HG03571 (cell line): ENCODE measurements around the gene CPNE1.

Source experiments
- ATAC-seq: cut with Tn5 transposase; IDR thresholded peaks from one replicate; pipeline ENCODE4 v1.9.1; 2021; ENCODE audit not compliant: unreplicated experiment

CPNE1 gene

GRCh38 chr20:35654415-35654814 is 10.3 kb downstream of the CPNE1 start:
- no peak for ATAC-seq

DNA sequence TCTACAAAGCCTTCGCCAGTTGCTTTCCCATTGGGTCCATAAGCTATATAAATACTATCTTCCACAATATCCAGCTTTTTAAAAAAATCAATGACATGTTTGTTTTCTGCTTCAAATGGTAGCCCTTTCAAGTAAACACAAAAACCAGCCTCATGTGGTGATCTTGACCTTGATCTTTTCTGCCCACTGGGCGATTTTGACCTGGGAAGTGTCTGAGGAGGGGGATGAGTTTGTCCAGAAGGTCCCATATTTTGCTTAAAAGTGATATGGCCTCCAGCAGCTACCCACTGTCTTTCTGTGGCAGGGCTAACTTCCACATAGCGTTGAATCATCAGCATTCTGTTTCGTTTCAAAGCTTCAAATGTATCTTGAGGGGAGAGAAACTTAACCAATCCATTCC is 10.8 kb downstream of the CPNE1 start:
- ATAC-seq: no peak

GRCh38 chr20:35653430-35653734 is 11.3 kb downstream of the CPNE1 start:
- ATAC-seq: no peak

DNA sequence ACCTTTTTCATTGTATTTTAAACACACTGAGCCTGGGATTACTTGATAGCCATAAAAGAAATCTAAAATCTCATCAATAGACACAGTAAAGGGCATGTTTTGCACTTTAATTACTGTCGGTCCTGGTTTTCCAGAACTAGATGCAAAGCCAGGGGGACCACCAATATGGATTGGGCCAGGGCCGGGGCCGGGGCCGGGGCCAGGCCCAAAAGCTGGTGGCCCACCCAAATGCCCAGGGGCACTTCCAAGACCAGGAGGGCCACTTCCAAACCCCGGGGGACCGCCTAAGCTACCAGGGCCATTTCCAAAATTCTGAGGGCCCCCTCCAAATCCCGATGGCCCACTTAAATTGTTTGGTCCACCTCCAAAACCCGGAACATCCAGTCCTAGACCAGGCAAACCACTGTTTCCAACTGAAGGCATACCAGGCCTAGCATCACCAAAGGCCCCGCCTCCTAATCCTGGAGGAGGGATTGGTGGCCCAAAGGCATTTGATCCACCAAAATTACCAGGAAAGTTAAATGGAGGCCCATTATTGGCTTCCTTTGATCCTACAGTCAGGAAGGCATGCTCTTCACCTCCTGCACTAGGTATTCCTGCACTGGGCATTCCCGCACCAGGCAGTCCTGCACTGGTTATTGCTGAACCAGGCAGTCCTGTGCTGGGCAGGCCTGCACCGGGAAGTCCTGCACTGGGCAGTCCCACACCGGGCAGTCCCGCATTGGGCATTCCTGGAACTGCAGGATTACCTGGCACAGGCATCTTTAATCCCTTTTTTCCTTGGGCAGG is 11.9 kb downstream of the CPNE1 start:
- no peak for ATAC-seq

DNA sequence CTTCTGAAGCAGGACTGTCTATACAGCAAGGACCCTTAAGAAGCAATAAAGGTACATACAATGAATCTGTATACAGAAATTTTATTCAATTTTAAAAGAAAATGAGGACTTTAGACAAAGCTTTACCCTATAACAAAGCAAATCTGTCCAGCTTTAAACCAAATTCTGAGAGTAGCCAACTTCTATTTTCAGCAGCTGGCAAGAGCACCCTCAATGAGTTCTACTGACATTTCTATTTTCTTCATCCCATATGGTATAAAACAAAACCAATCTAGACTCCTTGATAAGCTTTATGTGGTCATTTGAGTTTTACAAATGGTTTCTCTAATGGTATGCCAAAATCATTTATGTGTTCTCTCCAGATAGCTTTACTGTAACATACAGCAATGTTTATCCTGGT is 12.7 kb downstream of the CPNE1 start:
- ATAC-seq: no peak

DNA sequence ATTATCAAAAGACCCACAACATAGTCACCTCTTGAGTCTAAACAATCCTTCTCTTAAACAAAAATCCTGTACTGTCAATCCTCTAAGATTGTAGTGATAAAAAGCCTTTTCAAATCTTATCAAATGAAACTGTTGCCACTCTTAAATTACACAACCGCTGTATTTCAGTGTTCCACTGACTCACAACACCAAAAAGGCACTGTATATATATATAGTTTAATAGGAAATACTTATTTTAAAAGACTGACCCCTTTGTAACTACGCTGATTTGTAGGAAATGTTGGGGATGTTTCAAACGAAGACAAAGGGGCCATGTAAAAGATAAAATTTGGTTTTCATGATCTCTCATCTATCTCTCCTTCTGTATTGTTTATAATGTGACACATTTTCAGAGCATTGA is 14.1 kb downstream of the CPNE1 start:
- no peak for ATAC-seq

DNA sequence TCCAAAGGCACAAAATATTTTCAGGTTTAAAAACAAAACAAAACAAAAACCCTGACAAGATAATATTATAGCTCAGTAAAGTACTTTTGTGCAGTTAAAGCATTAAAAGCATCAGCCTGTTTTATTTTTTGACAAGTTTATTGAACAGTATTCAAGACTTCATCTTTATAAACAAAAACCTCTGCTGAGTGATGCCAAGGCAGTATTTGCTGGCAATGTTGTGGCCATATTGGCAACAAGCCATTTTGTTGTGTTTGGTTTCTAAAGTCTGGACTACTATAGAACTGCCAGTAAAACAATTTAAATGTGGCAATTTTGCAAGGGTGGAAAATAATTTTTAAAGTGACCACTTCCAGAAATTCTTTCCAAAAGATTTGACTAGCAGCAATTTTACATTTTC is 15.9 kb downstream of the CPNE1 start:
- no peak for ATAC-seq

- no peak for ATAC-seq
These were observed 19.9 kb downstream of the CPNE1 start for GRCh38 chr20:35644806-35645205.

- ATAC-seq: no peak
These were observed 21.7 kb downstream of the CPNE1 start for GRCh38 chr20:35643045-35643444.

DNA sequence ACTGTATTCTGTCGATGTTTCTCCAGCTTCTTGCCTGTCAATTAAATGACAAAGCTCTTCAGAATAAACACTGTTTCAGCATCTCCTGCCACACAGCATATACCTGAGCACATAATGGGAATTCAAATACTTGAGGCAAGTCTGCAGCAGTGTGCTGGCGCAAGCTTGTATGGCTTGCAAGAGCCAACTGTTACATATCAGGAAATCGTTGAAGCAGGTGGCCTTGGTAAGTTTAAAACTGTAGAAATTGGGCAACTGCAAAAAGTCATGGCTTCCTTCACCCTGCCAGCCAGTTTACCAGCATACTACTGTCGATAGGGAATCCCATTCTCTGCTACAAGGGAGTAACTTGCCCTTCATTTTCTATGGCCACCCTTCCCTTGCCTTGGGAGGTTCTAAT is 23.0 kb downstream of the CPNE1 start:
- ATAC-seq: no peak

DNA sequence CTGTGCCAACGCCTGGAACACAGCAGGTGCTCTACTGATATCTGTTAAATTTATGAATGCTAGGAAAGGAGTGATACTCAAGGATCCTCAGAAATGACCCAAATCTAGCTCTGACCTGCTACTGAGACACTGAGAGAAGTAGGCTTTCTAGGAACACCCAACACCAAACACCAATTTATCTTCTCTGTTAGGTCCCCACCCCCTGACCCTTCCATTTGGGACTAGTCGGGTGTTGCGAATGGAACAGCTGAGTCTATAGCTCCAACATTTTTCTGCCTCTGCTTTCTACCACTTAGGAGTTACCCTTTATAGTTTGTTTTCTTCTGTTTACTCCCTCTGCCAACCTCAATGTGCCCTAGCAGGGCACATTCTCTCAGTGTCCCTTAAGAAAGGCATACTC is 24.0 kb downstream of the CPNE1 start:
- no peak for ATAC-seq

DNA sequence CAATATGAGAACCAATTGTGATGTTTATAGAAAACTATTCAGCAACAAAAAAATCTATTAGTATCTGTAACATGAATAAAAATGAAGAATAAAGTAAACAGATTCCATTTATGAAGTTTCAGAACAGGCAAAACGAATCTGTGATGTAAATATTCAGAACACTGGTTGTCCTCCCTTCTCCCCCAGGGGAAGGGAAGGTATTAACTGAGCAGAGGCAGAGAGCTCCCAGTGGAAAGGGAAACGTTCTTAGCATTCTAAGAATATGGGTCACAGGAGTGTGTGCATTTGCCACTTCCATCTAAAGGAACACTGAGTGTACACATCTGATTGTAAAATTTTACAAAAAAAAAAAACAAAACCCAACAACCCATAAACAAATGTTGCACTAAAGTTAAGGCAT is 25.9 kb downstream of the CPNE1 start:
- no peak for ATAC-seq

DNA sequence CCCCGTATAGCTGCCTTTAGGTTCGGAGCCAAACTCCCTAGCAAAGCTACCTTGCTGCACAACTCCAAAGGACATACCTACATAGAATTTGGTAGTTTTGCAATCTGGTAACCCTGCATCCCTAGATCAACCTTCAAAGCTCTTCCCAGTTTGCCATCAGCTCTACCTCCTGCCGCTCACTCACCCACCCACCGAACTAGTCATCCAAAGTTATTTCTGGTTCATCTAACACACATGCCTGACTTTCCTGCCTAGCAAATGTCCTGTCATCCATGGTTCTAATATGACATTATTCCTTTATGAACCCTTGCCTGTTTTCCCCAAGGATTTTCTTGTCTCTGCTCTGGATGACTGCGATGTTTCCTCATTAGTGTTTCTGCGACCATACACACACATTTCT is 27.4 kb downstream of the CPNE1 start:
- ATAC-seq: no peak

GRCh38 chr20:35636095-35636494 is 28.6 kb downstream of the CPNE1 start:
- ATAC-seq: no peak

DNA sequence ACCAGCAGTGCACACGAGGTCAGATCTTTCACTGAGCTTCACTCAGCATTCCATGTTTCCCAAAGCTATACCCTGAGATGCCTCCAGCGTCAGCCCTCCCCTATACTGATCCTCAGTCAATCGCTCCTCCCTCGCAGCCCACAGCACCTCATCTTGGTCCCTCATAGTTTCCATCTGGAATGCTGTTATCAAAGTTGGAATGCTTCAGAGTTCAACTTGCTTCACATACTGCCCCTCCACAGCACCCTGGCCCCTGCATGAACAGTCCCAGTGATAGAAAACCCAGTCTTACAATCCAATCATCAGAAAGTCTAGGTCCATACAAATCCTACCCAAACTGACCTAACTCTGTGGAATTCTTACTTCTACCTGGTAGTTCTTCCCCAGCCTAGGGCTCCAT is 29.0 kb downstream of the CPNE1 start:
- ATAC-seq: no peak

DNA sequence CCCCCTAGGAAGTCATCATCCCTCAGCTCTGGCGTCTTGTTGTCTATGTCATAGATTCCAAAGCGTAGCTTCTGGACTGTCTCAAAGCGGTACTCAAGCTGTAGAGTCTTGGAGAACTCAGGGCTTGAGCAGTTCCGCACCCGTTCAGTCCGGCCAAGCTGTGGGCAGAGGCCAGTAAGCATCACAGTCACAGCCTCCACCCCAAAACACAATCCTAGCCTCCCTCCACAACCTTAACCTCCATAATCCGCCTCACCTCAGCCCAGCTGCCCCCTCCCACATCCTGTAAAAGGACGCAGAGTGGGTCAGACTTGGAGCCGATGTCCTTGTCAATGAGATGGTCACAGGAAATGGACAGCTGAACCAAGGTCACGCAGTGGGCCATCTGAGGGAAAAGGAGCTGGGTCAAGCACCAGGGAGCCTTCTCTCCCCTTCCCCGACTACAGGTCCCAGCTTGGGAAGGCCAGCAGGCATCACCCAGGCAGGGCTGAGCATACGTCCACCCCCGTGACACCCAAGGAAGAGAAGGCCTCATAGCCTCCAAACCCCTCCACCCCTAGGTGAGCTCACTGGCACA is 32.1 kb downstream of the CPNE1 start:
- no peak for ATAC-seq

DNA sequence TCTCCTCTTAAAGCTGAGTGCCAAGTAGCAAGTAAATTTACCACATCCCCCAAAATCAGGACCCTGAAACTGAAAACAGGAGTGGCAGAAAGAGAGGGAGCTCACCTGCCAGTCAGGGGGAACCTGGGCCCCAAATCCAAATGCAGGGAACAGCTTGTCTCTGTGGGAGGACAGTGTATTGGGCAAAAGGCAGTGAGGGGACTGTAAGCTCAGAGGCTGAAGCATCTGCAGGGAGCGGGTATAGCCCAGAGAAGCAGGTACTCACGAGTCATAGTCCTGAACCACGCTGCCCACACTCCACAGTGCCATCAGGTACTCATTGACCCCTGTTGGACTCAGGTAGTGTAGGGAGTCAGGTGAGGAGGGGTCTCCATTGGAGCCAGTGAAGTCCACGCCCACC is 34.1 kb downstream of the CPNE1 start:
- ATAC-seq: no peak

DNA sequence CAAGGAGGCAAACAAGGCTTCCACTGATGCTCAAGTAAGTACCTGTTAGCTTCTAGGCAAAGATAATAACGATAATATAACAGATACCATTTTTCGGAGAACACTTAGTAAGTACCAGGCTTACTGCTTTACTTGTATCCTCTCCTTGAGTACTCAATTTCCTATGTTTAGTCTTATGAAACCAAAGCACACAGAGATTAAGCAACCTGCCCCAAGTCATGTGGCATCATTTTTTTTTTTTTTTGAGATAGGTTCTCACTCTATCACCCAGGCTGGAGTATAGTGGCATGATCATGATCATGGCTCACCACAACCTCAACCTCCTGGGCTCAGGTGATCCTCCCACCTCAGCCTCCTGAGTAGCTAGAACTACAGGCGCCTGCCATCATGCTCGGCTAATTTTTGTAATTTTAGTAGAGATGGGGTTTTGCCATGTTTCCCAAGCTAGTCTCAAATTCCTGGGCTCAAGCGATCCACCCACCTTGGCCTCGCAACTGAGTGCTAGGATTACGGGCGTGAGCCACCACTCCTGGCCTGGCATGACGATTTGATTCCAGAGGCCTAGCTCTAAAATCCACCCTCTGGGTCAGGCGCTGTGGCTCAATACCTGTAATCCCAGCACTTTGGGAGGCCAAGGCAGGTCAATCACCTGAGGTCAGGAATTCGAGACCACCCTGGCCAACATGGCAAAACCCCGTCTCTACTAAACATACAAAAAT is 35.1 kb downstream of the CPNE1 start:
- ATAC-seq: no peak

GRCh38 chr20:35627121-35627520 is 37.6 kb downstream of the CPNE1 start:
- ATAC-seq: no peak

DNA sequence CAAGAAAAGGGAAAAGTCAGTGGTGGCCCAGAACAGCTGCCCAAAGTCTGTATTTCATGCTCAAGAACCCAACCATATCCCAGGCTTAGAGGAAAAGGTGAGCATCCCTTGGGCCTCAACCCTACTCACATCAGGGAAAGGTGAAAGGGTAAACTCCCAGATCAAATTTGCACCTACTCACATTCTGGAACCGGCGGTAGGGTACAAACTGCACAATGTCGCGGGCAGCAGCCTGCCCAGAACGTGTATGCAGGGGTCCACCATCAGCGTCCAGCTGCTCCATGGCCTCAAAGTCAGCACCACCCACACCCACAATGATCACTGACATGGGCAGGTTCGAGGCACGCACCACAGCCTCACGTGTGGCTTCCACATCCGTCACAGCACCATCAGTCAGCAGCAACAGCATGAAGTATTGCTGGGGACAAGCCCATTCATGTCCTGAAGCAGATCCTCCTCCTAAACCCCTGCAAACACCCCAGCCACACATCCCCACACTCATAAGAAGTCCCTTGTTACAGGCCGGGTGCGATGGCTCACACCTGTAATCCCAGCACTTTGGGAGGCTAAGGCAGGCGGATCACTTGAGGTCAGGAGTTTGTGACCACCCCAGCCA is 38.2 kb downstream of the CPNE1 start:
- ATAC-seq: no peak

- ATAC-seq: no peak
These were observed 38.9 kb downstream of the CPNE1 start for GRCh38 chr20:35625584-35626385.
